ENCODE results near the gene IGFBP2.

IGFBP2 gene

GRCh38 chr2:216633616-216634369 is 573 bp downstream of the IGFBP2 start:
- DNase-seq (ENCODE audit: extremely low read depth, low read depth), result no peak
- no peak for TF ChIP-seq CTCF (IDR thresholded peaks at IDR 0.05; ENCODE audit: low read depth, low read length)

- TF ChIP-seq CTCF (IDR thresholded peaks at IDR 0.05; ENCODE audit: low read depth, low read length), result no peak
- DNase-seq (ENCODE audit: extremely low read depth, low read depth), result no peak
These were observed 1.3 kb downstream of the IGFBP2 start for GRCh38 chr2:216634370-216635148.

- TF ChIP-seq CTCF (IDR thresholded peaks at IDR 0.05; ENCODE audit: low read depth, low read length), result no peak
- DNase-seq (ENCODE audit: extremely low read depth, low read depth), result no peak
These were observed 2.0 kb downstream of the IGFBP2 start for GRCh38 chr2:216635171-216635570.

- DNase-seq (ENCODE audit: extremely low read depth, low read depth), result no peak
- no peak for TF ChIP-seq CTCF (IDR thresholded peaks at IDR 0.05; ENCODE audit: low read depth, low read length)
These were observed 2.7 kb downstream of the IGFBP2 start for GRCh38 chr2:216635701-216636550.

GRCh38 chr2:216636551-216637450 is 3.6 kb downstream of the IGFBP2 start:
- TF ChIP-seq CTCF (IDR thresholded peaks at IDR 0.05; ENCODE audit: low read depth, low read length), result no peak
- DNase-seq (ENCODE audit: extremely low read depth, low read depth), result no peak

- no peak for TF ChIP-seq CTCF (IDR thresholded peaks at IDR 0.05; ENCODE audit: low read depth, low read length)
- DNase-seq (ENCODE audit: extremely low read depth, low read depth), result no peak
These were observed 4.3 kb downstream of the IGFBP2 start for GRCh38 chr2:216637472-216637871.
